Glomerular visceral epithelial cell (primary cell): ENCODE measurements around the gene CARD9.

Experiments used
- DNase-seq: peaks from one replicate; pipeline ENCODE4 v3.0.0-alpha.2; 2016; ENCODE audit errors: extremely low spot score

Gene CARD9

DNA sequence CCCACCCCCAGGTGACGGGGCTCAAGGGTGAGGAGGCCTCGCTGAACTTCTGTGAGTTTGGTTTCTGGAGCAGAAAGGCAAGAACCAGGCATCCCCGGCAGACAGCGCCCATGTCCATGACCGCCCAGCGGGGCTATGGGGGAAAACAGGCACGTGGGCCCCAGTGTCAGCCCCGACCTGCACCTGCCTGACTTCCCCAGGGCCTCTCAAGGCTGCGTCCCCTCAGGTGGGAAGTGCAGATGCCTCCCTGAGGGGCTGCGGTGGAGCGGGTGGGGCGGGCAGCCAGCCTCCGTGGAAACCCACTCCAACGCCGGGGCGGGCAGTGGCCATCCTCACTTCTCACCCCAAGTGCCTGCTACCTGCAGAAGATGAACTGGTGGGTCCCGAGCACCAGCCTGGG is 6.9 kb upstream of the CARD9 start:
- no peak for DNase-seq

DNA sequence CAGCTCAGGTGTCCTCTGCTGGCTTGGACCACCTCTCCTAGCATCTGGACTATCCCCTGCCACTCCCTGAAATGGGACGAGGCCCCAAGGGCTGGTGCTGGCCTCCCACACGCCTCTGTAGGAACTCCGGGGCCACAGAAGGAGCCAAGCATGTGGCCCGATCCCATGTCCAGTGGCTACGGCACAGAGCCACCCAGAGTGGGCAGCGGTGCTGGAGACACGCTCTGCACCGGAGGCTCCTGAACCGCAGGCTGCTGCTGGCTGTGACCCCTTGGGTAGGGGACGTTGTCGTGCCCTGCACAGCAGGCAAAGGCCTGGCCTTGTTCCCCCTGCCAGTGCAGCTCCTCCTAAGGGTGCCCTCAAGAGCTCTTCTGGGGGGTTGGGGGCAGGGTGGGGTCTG is 6.4 kb upstream of the CARD9 start:
- no peak for DNase-seq

DNA sequence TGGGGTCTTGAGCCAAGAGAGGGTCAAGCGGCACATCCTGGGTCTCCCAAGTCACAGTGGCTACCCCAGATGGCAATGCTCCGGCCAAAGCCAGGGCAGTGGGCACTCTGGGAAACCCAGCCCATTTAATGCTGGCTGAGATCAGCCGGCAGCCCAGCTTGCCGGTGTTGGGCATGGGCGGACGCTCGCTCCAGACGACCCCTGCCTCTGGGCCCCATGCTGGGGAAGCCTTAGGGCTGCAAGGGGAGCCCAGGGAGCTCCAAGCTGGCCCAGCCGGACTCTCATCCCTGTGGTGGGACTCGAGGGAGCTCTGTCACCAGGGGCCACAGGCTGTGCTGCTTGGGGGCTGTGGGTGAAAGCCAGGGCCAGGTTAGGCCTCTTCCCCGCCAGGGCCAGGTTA is 5.9 kb upstream of the CARD9 start:
- DNase-seq: no peak

DNA sequence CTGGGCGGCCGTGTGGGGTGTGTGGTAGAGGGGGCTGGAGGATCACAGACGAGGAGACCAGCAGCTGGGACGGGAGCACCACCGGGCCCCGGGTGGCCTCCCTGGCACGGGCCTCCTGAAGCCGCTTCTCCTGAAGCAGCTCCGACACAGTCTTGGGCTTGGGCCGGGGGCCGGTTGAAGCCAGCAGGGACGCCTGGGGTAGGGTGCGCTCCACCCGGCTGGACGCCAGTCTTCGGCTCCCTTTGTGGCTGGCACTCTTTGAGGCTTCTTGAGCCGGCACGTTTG is 5.5 kb upstream of the CARD9 start:
- DNase-seq: no peak

DNA sequence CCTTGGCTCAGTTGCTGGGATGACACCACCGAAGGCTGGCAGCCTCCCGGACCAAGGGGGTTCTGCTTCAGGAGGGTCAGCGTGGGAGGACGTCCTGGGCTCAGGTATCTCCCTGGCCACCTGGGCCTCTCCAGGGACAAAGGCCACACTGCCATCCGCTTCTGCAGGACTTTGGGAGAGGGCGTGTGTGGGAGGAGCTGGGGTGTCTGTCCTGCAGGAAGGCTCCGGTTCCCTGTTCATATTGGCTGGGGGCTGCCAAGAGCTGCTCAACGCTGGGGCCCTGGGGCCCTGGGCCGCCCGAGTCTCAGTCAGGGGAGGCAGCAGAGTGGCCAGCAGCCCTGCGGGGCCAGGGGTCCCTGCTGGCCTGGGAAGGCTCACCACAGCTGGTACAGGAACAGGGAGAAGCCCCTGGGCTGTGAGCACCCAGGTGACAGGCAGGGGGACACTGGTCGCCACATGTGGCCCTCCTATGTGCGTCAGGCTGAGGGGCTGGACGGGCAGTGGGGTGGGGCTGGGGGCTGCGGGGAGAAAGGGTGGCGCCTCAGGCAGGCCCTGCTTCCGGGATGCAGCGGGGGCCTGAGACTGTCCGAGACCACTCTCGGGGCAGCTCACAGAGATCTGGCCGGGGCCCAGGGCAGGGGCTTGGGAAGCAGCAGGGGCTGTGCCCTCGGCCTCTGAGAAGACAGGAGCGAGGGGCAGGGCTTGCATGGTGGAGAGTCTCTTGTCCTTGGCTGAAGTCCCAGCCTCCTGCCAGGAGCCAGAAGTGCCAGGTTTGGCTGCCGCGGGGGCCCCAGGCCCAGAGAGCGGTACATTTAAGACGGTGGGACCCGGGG is 4.9 kb upstream of the CARD9 start:
- no peak for DNase-seq

DNA sequence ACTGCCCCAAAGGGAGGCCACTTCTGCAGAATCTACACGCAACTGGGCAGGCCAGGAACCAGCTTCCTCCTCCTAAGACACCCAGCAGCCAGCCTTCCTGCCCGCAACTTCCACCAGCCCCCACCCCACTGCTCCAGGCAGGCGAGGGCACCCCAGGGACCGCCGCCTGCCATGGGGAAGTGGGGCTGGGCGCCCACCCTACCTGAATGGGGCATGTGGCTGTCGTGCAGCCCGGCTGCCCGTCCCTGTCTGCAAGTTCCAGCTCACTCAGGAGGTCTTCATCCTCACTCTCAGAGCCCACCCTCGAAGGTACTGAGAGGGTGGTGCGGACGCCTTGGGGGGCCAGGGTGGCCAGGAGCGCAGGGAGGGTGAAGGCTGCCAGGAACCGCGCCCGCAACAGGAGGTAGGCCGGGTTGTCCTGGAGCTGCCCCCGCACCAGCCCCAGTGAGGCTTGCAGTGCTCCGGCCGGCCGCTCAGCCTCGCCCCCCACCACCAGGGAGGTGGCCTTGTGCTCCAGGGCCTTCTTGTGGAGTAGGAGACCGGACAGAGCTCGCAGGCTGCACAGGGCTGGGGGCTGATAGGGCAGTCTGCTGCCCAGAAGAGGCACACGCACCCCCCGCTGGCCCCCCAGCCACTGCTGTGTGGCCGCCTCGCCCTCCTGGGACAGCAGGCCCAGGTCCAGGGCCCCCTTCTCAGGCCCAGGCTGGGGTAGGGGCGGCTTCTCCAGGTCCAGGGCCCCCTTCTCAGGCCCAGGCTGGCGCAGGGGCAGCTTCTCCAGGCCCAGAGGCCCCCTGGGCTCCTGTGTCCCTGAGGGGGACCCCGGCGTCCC is 4.1 kb upstream of the CARD9 start:
- no peak for DNase-seq

DNA sequence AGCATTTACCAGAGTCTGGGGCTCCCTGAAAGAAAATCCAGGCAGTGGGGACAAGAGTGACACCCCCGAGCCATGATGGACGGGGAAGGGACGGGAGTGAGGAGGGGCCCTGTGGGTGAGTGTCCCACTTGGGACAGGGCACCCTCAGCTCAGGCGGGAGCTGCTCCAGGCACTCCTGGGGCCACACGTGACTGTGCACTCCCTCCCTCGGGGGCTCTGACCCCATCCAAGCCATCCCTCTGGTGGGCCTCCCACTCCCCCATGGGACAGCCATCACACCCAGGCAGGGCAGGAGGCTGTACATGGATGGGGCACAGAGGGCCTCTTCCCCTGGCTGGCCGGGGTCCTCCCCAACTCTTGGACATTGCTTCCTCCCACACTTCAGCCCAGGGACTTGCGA is 3.0 kb upstream of the CARD9 start:
- no peak for DNase-seq

DNA sequence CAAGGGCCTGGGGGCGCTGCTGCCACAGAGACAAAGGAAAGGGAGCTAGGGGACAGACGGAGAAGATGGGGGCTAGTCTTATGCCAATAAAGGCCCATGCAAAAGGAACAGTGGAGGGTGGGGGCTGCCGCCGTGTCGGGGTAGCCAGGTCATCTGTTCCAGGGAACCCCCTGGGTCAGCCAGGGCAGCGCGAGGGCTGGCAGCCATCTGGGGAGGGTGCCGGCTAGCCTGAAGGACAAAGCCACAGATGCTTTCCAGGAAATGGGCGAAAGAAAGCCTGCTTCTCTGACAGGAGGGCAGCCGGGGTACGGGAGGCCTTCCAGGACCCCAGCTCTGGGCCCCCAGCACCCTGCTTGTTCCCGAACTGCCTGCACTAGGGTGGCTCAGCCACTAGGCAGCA is 1.6 kb upstream of the CARD9 start:
- DNase-seq: no peak

DNA sequence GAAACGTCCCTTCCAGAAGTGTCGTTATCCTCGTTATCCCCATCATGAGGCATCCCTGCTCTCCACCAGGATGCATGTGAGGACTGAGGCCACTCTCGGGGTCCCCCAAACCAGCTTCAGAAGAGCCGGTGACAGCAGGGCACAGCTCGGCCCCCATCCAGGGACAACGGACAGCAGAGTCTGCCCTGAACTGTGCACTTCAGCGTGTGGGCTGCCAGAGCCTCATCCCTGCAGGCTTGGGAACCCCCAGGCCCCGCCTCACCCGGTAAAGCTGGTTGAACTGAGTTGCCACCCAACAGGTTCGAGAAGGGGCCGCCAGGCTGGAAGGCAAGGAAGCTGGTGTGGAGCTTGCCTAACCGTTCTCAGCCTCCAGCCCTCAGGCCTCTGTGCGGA is 710 bp upstream of the CARD9 start:
- no peak for DNase-seq

DNA sequence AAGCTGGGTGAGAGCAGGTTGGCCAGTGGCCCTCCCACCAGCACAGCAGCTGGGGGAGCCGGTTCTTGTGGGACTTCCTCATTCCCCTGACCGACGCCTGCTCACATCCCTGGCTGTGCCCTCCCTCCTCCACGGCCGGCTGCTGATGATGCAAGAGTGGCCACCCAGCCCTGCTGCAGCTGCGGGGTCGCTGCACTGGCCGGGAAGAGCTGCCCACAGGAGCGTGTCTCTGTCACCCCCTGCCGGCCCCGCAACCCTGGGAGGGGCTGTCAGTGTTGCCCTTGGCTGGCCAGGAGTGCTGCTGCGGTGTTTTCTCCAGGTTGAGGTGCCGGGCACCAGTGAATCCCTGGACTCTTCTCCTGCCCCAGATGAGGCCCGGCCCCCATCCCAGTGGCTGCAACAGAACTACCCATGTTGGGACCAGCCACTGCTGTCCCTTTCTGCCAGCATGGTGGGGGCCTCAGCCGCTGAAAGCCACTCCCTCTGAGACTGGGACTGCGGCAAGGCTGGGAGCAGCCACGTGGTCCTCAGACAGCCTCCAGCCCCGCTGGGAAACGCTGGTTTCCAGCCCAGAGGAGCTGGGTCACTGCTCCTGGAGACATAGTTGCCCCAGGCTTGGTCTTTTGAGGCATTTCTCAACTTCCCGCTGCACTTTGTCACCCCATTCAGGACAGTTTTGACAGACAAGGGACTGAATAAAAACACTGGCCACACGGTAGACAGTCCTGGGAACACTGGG is 739 bp downstream of the CARD9 start:
- peak; percentile 91 for DNase-seq

DNA sequence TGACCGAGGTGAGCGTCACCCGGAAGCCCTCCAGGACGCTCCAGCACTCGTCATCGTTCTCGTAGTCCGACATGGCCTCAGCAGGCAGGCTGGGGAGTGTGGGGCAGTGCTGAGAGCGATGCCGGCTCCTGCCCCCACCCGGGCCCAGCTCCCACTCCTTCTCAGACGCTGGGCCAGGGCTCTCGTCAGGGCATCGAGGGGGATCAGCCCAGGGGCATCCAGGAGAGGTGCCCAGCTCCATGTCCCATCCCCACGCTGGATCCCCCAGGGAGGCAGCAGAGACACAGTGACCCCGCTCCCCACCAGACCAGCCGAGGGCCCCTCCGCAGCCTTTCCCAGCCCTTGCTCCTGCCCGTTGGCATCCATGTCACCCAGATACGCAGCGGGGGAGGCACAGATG is 1.5 kb downstream of the CARD9 start:
- DNase-seq: no peak

DNA sequence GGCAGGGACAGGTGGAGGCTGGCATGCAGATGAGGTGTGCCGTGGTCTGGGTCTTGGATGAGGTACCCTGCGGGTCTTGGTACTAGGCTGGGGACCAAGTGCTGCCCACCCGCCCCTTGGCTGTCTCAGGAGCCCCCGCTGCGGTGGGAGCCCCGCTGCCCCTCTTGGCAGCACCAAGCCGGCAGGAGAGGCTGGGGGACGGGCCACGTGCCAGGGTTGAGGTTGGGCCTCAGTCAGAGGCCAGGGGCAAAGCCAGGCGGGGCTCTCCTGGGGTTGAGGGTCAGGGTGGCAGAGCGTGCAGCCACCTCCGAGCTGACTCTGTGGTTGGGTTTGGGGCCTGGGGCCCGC is 2.0 kb downstream of the CARD9 start:
- DNase-seq: no peak

DNA sequence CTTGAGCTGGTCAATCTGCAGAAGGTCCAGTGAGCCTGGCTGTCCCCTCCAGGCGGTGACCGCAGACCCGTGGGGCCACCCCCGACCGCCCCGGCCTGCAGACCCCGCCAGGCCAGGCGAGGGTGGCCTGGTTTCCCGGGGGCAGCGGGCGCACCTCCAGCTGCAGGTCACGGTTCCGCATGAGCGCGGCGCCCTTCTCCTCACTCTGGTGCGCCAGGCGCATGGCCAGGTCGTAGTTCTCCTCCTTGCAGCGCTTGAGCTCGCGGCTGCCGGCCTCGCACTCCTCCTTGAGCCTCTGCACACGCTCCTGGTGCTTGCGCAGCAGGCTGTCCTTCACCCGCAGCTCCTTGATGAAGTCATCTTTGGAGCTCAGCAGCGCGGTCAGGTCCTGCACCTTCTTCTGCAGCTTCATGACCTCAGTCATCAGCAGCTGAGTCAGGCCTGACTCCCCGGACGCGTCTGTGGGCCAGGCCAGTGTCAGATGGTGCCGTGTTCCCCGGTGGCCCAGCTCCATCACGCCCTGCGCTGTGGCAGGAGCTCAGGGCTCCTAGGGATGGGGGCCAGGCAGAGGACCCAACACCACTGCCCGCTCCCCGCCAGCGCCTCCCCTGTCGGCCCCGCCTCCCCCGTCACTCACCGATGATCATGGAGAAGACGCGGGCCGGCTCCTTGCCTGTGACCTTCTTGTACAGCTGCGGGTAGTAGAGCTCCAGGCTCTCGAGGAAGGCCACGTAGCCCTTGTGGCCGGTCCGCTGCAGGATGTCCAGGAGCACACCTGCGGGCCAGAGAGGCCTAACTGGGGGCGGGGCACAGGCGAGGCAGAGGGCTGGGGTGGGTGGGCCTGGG is 2.6 kb downstream of the CARD9 start:
- DNase-seq: no peak

DNA sequence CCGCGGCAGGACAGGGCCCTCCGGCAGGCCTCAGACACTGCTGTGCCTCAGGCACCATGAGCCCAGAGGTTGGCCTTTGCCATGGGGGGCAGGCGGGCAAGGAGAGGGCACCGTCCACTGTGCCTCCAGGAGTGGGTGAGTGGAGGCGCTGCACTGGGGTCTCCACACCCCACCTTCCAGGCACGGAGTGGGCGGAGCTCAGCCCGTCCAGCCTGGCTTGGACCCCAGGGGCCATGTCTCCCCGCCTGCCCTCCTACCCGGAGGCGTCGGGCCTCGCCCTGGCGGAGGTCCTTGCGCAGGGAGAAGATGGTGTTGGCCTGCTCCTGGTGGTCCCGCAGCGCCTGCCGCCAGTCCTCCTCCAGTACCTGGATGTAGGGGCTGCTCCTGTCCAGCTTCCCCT is 3.4 kb downstream of the CARD9 start:
- DNase-seq: no peak

DNA sequence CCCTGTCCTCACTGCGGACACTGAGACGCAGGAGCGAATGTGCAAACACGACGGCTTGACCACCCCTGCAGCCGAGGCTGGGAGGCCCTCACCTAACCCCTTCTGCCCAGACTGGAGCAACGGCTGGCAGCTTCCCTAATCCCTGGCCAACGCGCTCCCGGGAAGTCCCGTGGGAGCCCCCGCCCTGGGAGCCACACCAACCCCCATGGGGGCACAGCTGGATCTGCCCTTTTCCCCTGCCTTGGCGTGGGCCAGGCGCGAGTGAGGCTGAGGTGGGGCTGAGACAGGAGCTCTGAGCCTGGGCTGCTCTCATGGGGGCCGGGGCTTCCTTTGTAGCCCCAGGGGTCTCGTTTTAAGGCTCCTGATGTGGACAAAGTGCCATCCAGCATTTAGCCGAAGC is 5.3 kb downstream of the CARD9 start:
- no peak for DNase-seq

DNA sequence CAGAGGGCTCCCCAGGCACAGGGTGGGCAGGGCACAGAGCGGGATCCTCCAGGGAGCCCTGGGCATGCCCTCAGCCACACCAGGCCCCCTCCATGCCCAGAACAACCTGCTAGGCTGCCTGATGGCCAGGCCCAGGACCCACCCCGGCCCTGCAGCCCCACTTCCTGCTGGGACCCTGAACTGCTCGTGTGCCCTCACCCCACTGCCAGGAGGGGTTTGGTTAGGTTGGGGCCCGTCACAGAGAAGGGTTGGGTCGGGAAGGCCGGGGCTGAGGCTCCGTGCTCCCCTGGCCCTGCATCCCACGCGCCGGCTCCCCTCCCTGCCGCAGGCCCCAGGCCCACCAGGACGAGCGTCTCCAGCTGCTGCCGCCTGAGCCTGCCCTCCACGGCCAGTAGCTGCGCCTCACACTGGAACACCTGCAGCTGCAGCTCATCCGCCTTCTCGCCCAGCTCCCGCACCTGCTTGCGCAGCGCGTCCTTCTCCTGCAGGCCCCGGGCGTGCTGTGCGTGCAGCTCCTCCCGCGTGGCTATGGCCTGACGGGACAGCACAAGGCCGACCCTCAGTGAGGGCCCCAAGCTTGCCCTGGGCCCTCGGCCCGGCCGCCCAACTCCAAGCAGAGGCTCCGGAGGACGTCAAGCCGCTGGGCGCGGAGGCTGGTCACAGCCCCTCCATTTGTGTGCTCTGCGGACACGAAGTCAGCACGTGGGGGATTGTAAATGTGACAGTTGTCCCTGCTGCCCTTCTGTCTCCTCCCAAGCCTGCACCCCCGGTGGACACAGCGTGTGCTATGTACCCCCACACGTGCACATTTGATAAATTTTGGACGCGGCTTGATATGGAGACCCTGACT is 5.9 kb downstream of the CARD9 start:
- DNase-seq: no peak

DNA sequence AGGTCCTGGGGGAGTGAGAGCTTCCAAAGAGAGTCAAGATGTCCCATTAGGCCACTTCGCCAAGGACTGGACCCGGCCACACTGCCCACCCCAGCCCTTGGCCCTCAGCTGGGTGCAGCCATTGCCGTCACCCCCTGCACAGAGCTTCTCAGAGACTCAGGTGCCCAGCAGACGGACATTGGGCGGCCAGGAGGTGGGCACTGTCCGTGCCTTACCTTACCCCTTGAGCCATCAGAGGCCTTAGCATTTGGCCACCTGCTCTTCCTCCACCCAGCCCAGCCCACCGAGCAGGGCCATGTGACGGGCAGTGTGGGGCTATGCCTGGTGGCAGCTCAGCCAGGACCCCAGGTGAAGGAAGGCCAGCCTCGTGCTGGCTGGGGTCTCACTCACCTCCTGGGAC is 6.6 kb downstream of the CARD9 start:
- DNase-seq: no peak

DNA sequence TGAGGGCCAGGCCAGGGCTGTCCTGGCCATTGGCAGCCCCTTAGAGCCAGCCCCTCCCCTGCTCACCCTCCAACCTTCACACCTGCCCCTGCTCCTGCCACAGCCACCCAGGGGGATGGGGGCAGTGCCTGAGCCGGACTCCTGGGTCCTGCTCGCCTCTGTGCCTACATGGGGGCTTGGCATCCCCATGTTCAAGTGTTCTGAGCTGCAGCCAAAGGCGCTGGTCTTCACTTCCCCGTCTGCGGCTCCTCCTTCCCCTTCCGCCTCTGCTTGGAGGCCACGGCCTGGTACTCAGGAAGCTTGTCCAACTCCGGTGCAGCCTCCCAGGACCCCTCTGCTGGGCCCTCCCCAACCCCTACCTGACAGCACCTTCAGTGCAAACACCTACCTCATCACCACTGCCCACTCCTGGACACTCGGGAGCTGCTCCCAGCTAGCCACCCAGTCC is 7.7 kb downstream of the CARD9 start:
- DNase-seq: no peak

DNA sequence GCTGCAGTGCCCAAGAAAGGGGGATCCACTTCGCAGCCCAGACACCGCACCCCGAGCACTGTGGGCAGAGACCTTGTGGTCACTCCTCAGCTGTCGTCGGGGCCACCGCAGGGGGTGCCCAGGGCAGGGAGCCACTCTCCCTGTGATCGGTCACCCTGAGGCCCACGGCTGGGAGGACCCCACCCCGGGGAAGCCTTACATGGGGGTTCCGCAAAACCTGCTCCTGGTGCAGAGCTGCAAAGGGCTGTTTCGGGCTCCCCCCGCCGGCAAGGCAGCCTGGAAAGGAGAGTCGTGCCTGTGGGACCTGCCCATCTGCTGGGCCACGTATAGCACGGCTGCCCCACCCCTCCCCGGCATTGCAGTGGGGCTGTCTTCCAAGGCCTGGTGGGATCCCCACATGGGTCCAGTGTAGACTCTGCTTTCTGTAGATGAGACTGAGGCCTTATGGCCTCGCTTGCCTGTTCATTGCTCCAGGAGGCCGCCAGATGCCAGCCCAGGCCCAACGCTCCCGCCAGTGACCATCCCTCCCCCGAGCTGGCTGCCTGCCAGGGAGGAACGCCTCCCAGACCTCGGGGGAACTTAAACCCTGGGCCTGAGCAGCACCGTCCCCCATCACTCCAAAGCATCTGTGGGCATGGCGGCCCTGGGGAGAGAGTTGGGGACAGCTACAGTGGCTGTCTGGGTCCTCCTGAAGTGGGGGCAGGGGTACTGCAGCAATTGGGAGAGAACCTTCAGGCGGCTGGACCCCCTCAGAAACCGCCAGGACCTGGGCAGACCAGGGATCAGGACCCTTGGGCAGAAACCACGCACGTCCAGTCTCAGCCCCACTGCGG is 8.3 kb downstream of the CARD9 start:
- DNase-seq: no peak
